PFSK-1 (cell line): ENCODE data around the gene PNMA8B.

Experiments
- FOXP2 ChIP-seq: optimal IDR thresholded peaks from 2 replicates; pipeline ENCODE3; 2011; ENCODE audit warnings: borderline replicate concordance, control low read depth, inconsistent platforms; ENCODE audit not compliant: insufficient read depth; ENCODE audit errors: extremely low read length, extremely low read depth
- POLR2AphosphoS5 ChIP-seq: IDR thresholded peaks from 2 replicates; pipeline ENCODE4 v1.6.1; 2012; ENCODE audit warnings: low read depth, mild to moderate bottlenecking, control low read depth, low read length, moderate library complexity
- REST ChIP-seq, 2 experiments: IDR thresholded peaks; 2 replicates each; pipeline versions ENCODE4 v1.6.1 to v1.8.0; 2011 to 2012; ENCODE audit warnings: low read depth in 2 of 2, low read length in 2 of 2, control low read depth in 1 of 2, inconsistent platforms in 1 of 2, mild to moderate bottlenecking in 1 of 2, moderate library complexity in 1 of 2; ENCODE audit not compliant: insufficient read depth in 1 of 2
- SIN3A ChIP-seq: IDR thresholded peaks from 2 replicates; pipeline ENCODE4 v1.6.1; 2012; ENCODE audit warnings: mild to moderate bottlenecking, low read length, moderate library complexity, borderline replicate concordance; ENCODE audit not compliant: insufficient read depth
- TAF1 ChIP-seq: IDR thresholded peaks from 2 replicates; pipeline ENCODE4 v1.6.1; 2012; ENCODE audit warnings: low read length, control low read depth, borderline replicate concordance; ENCODE audit not compliant: insufficient read depth

PNMA8B gene

GRCh38 chr19:46480415-46480814 is 15.3 kb downstream of the PNMA8B start:
- TF ChIP-seq TAF1, result no peak
- no peak for TF ChIP-seq SIN3A
- TF ChIP-seq REST (IDR thresholded peaks at IDR 0.05; ENCODE audit: insufficient read depth in 1 of 2, low read depth in 2 of 2, low read length in 2 of 2), result no peak
- no peak for TF ChIP-seq POLR2AphosphoS5
- TF ChIP-seq FOXP2, result no peak

GRCh38 chr19:46478356-46478986 is 17.2 kb downstream of the PNMA8B start:
- TF ChIP-seq FOXP2 (no peak), TAF1 (no peak), SIN3A (no peak), POLR2AphosphoS5 (no peak), REST (IDR thresholded peaks at IDR 0.05; ENCODE audit: insufficient read depth in 1 of 2, low read depth in 2 of 2, low read length in 2 of 2) (no peak)

GRCh38 chr19:46475986-46476385 is 19.7 kb downstream of the PNMA8B start:
- no peak for TF ChIP-seq POLR2AphosphoS5
- no peak for TF ChIP-seq TAF1
- TF ChIP-seq SIN3A, result no peak

- no peak for TF ChIP-seq POLR2AphosphoS5
Observed at GRCh38 chr19:46474211-46474610, 21.5 kb downstream of the PNMA8B start.

GRCh38 chr19:46472592-46472991 is 23.1 kb downstream of the PNMA8B start:
- TF ChIP-seq FOXP2 (no peak), TAF1 (no peak), SIN3A (no peak), REST (IDR thresholded peaks at IDR 0.05; ENCODE audit: insufficient read depth in 1 of 2, low read depth in 2 of 2, low read length in 2 of 2) (no peak), POLR2AphosphoS5 (no peak)

GRCh38 chr19:46471811-46472543 is 23.7 kb downstream of the PNMA8B start:
- TF ChIP-seq SIN3A, result no peak
- no peak for TF ChIP-seq POLR2AphosphoS5
- no peak for TF ChIP-seq FOXP2
- no peak for TF ChIP-seq TAF1
- no peak for TF ChIP-seq REST (IDR thresholded peaks at IDR 0.05; ENCODE audit: insufficient read depth in 1 of 2, low read depth in 2 of 2, low read length in 2 of 2)
